IMR-90 (cell line): ENCODE results near the gene KRTAP10-1. TPM values are rescaled to one million over a fixed set of nuclear protein-coding genes. Genes with fewer than 3 reads are reported as not detected.

Source experiments
- ATAC-seq: fragments of 200-7000 bp; cut with Tn5 transposase; 2 replicates; pipeline ENCODE4 v1.9.1; 2020; ENCODE audit warnings: low read depth, mild to moderate bottlenecking, moderate library complexity
- BruUV-seq: library from RNA; stranded (reverse); fragments of 400-500 nt; replicated peaks from 2 replicates; lab custom pipeline; 2021; lab: Mats Ljungman, UMichigan
- CTCF ChIA-PET: fragments of 300-600 bp; formaldehyde crosslinking; extraction: SDS; loops from one replicate; lab custom pipeline; 2021; ENCODE audit warnings: antibody characterized with exemption; lab: Yijun Ruan, JAX
- POLR2A ChIA-PET: fragments of 300-600 bp; sonication (Branson Sonifier 250); formaldehyde crosslinking; loops from one replicate; lab custom pipeline; 2022; ENCODE audit warnings: antibody characterized with exemption; ENCODE audit not compliant: unreplicated experiment; lab: Charles Lee
- DNase-seq: peaks from one replicate; pipeline ENCODE4 v3.0.0; 2013
- H2AFZ ChIP-seq: replicated peaks from 2 replicates; pipeline ENCODE3; 2013; ENCODE audit warnings: low read length, mild to moderate bottlenecking; ENCODE audit not compliant: poor library complexity
- H2AK5ac ChIP-seq: 2 replicates; pipeline ENCODE4 v1.6.1; 2013; ENCODE audit warnings: low read depth, low read length, inconsistent platforms
- H2AK9ac ChIP-seq: replicated peaks from 2 replicates; pipeline ENCODE3; 2013; ENCODE audit warnings: mild to moderate bottlenecking, low read depth, low read length, moderate library complexity; ENCODE audit not compliant: poor library complexity
- H2BK120ac ChIP-seq: 2 replicates; pipeline ENCODE4 v1.6.1; 2013; ENCODE audit warnings: low read depth, low read length, inconsistent platforms
- H2BK15ac ChIP-seq: 3 replicates; pipeline ENCODE4 v1.6.1; 2013; ENCODE audit warnings: low read depth, low read length, inconsistent platforms
- H2BK20ac ChIP-seq: 2 replicates; pipeline ENCODE4 v1.6.1; 2013; ENCODE audit warnings: low read depth, mild to moderate bottlenecking, inconsistent platforms, low read length, moderate library complexity
- H2BK5ac ChIP-seq: 2 replicates; pipeline ENCODE4 v1.6.1; 2013; ENCODE audit warnings: mild to moderate bottlenecking, low read depth, low read length, inconsistent platforms; ENCODE audit not compliant: poor library complexity, severe bottlenecking
- H3K14ac ChIP-seq: replicated peaks from 2 replicates; pipeline ENCODE4 v1.6.1; 2013; ENCODE audit warnings: low read depth, low read length, inconsistent platforms
- H3K18ac ChIP-seq: 2 replicates; pipeline ENCODE4 v1.6.1; 2013; ENCODE audit warnings: low read depth, low read length, control low read depth
- H3K23ac ChIP-seq: 2 replicates; pipeline ENCODE4 v1.6.1; 2013; ENCODE audit warnings: low read depth, low read length, inconsistent platforms
- H3K27ac ChIP-seq: 2 replicates; pipeline ENCODE4 v1.5.1; 2013; ENCODE audit warnings: mild to moderate bottlenecking, control low read depth, low read length; ENCODE audit not compliant: insufficient read depth
- H3K27me3 ChIP-seq: 2 replicates; pipeline ENCODE4 v1.6.1; 2013; ENCODE audit warnings: low read length; ENCODE audit not compliant: control insufficient read depth, insufficient read depth
- H3K36me3 ChIP-seq: 2 replicates; pipeline ENCODE4 v1.6.1; 2013; ENCODE audit warnings: low read length, mixed read lengths; ENCODE audit not compliant: control insufficient read depth, insufficient read depth
- H3K4ac ChIP-seq: 2 replicates; pipeline ENCODE4 v1.6.1; 2013; ENCODE audit warnings: low read depth, low read length, inconsistent platforms
- H3K4me1 ChIP-seq: 2 replicates; pipeline ENCODE4 v1.6.1; 2013; ENCODE audit warnings: low read length, mixed read lengths; ENCODE audit not compliant: control insufficient read depth, insufficient read depth
- H3K4me2 ChIP-seq: 2 replicates; pipeline ENCODE4 v1.6.1; 2013; ENCODE audit warnings: low read depth, mild to moderate bottlenecking, control low read depth, low read length, moderate library complexity
- H3K4me3 ChIP-seq: 2 replicates; pipeline ENCODE4 v1.5.1; 2013; ENCODE audit warnings: low read depth, mild to moderate bottlenecking, control low read depth, low read length, moderate library complexity; ENCODE audit not compliant: insufficient read depth
- H3K56ac ChIP-seq: 2 replicates; pipeline ENCODE4 v1.6.1; 2013; ENCODE audit warnings: low read length, inconsistent platforms; ENCODE audit not compliant: insufficient read depth; ENCODE audit errors: extremely low read depth
- H3K79me1 ChIP-seq, 2 experiments: 2 replicates each; pipeline ENCODE4 v1.6.1; 2013; ENCODE audit warnings: low read length in 2 of 2, inconsistent platforms in 1 of 2, low read depth in 1 of 2
- H3K9ac ChIP-seq: 2 replicates; pipeline ENCODE4 v1.6.1; 2013; ENCODE audit warnings: low read depth, low read length, control low read depth
- H3K9me1 ChIP-seq: 2 replicates; pipeline ENCODE4 v1.6.1; 2013; ENCODE audit warnings: low read length, inconsistent platforms; ENCODE audit not compliant: insufficient read depth
- H3K9me3 ChIP-seq: 2 replicates; pipeline ENCODE4 v1.6.1; 2013; ENCODE audit warnings: low read length; ENCODE audit not compliant: control insufficient read depth, insufficient read depth
- H4K20me1 ChIP-seq: 2 replicates; pipeline ENCODE4 v1.6.1; 2013; ENCODE audit warnings: low read length, inconsistent platforms; ENCODE audit not compliant: insufficient read depth
- H4K5ac ChIP-seq: 2 replicates; pipeline ENCODE4 v1.6.1; 2013; ENCODE audit warnings: mild to moderate bottlenecking, low read depth, low read length, control low read depth
- H4K8ac ChIP-seq, 2 experiments: 2 replicates each; pipeline ENCODE4 v1.6.1; 2013; ENCODE audit warnings: low read depth in 2 of 2, low read length in 2 of 2, control low read depth in 1 of 2, inconsistent platforms in 1 of 2
- H4K91ac ChIP-seq: 2 replicates; pipeline ENCODE4 v1.6.1; 2013; ENCODE audit warnings: low read depth, low read length, inconsistent platforms; ENCODE audit not compliant: insufficient read depth
- BHLHE40 ChIP-seq: fragments of 150-350 bp; IDR thresholded peaks from 2 replicates; pipeline ENCODE4 v1.6.1; 2016; ENCODE audit warnings: mild to moderate bottlenecking, low read depth, low read length
- CEBPB ChIP-seq: IDR thresholded peaks from 2 replicates; pipeline ENCODE4 v1.6.1; 2012; ENCODE audit warnings: low read depth, low read length, improper control_type of control experiment
- CHD1 ChIP-seq: IDR thresholded peaks from 2 replicates; pipeline ENCODE4 v1.6.1; 2012; ENCODE audit warnings: low read depth, low read length, improper control_type of control experiment
- FOS ChIP-seq: fragments of 150-350 bp; IDR thresholded peaks from 2 replicates; pipeline ENCODE4 v1.6.1; 2016; ENCODE audit warnings: low read depth, low read length
- MAFK ChIP-seq: IDR thresholded peaks from 2 replicates; pipeline ENCODE4 v1.6.1; 2012; ENCODE audit warnings: low read depth, low read length, improper control_type of control experiment
- MAZ ChIP-seq: IDR thresholded peaks from 2 replicates; pipeline ENCODE4 v1.6.1; 2012; ENCODE audit warnings: low read depth, mild to moderate bottlenecking, low read length, improper control_type of control experiment, moderate library complexity, borderline replicate concordance
- MXI1 ChIP-seq: IDR thresholded peaks from 2 replicates; pipeline ENCODE4 v1.6.1; 2012; ENCODE audit warnings: low read depth, mild to moderate bottlenecking, low read length, moderate library complexity, borderline replicate concordance
- NFE2L2 ChIP-seq: fragments of 150-350 bp; IDR thresholded peaks from 2 replicates; pipeline ENCODE4 v1.6.1; 2016; ENCODE audit warnings: low read depth, mild to moderate bottlenecking, low read length
- POLR2A ChIP-seq: IDR thresholded peaks from 2 replicates; pipeline ENCODE4 v1.6.1; 2012; ENCODE audit warnings: mild to moderate bottlenecking, low read depth, low read length
- RAD21 ChIP-seq: IDR thresholded peaks from 2 replicates; pipeline ENCODE4 v1.6.1; 2012; ENCODE audit warnings: low read length, improper control_type of control experiment
- RCOR1 ChIP-seq: IDR thresholded peaks from 2 replicates; pipeline ENCODE4 v1.6.1; 2012; ENCODE audit warnings: mild to moderate bottlenecking, low read length, improper control_type of control experiment; ENCODE audit not compliant: insufficient replicate concordance
- RFX5 ChIP-seq: IDR thresholded peaks from 2 replicates; pipeline ENCODE4 v1.8.0; 2012; ENCODE audit warnings: low read depth, mild to moderate bottlenecking, low read length, moderate library complexity
- SMC3 ChIP-seq: fragments of 150-350 bp; IDR thresholded peaks from 2 replicates; pipeline ENCODE4 v1.6.1; 2016; ENCODE audit warnings: low read depth, mild to moderate bottlenecking, antibody characterized with exemption, low read length, moderate library complexity
- WGBS, 2 experiments: methylation state at CpG; one replicate each; pipeline versions ENCODE4 v1.1.5 to v1.1.7; 2013; ENCODE audit warnings: missing lambda C conversion rate in 2 of 2; ENCODE audit not compliant: insufficient read length in 1 of 2; ENCODE audit errors: extremely low coverage in 2 of 2; 5-methylcytosine and 5-hydroxymethylcytosine counted together
- dilution Hi-C: fragments of 300-500 bp; cut with HindIII; formaldehyde crosslinking; loops from one replicate; pipeline ENCODE4 v1.14.3; 2018; ENCODE audit warnings: low sequenced_read_pairs; ENCODE audit not compliant: unreplicated experiment
- in situ Hi-C: fragments of 300-500 bp; cut with MboI; formaldehyde crosslinking; loops from 3 replicates; pipeline ENCODE4 v1.14.3; 2019; ENCODE audit warnings: low sequenced_read_pairs, inconsistent platforms, mixed read lengths
- intact Hi-C: fragments of 100-400 bp; cut with micrococcal nuclease; formaldehyde crosslinking; loops from 2 replicates; pipeline ENCODE4 v1.10.0; 2022
- polyA plus RNA-seq, 3 experiments: library from polyadenylated mRNA; depleted of rRNA; stranded (reverse); fragments of >200 nt; gene quantifications; 2 replicates each; pipeline ENCODE4 v1.2.3, GENCODE V29; 2012; ENCODE audit warnings: low replicate concordance in 1 of 3
- total RNA-seq: library from RNA; depleted of rRNA; stranded (reverse); fragments of >200 nt; gene quantifications from 2 replicates; pipeline ENCODE4 v1.2.3, GENCODE V29; 2012
- TF ChIP-seq, protein P1 (sequence below): fragments of 150-350 bp; IDR thresholded peaks from 2 replicates; pipeline ENCODE4 v1.6.1; 2017; ENCODE audit warnings: mild to moderate bottlenecking, antibody characterized with exemption, low read length, low read depth
- TF ChIP-seq, protein P2 (sequence below): conservative IDR thresholded peaks from 2 replicates; pipeline ENCODE4 v1.5.1; 2012; ENCODE audit warnings: mild to moderate bottlenecking, low read depth, low read length, improper control_type of control experiment
- TF ChIP-seq, protein P3 (sequence below): fragments of 150-350 bp; IDR thresholded peaks from 2 replicates; pipeline ENCODE4 v1.6.1; 2016; ENCODE audit warnings: low read depth, mild to moderate bottlenecking, low read length, moderate library complexity, borderline replicate concordance

Gene KRTAP10-1
- total and polyA plus RNA-seq, 2 of the 4 experiments (the other 2 are of a cell fraction): not detected

DNA sequence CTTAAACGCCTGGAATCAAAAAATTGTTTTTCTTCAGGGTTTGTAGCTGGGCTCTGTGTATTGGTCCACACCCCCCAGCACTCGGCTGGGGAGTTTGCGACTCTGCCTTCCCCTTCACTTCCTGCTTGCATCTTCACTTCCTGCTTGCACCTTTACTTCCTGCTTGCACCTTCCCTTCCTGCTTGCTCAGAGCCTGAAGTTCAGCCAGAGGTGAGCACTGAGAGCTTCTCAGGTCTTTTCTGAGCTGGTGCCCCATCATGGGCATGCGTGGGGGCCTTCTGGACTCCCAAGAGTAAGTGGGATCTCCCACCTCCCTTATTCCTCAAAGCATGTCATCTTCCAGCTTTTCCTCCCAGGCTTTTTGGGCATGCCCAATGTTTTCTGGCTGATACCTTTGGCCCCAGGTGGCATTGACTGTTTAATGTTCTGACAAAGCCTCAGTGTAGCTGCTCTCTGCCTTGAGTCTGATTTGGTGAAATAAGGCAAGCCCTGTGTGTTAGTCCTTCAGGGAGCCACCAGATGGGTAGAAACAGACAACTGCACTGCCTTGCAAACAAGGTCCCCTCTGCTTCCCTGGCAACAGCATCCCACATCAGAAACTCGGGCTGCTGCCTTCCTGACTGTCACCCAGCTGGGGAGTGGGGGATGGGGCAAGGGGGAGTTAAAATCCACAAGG is 7.8 kb upstream of the KRTAP10-1 start:
- Histone ChIP-seq H3K4me2 (no peak overlapping the region), H3K9me1 (no peaks in the 10 kb centered on the region), H3K4me1 (no peaks in the 10 kb centered on the region), H4K20me1 (no peaks in the 10 kb centered on the region), H3K4me3 (no peak overlapping the region), H3K79me1 (no peaks in the 10 kb centered on the region), H3K18ac (no peak overlapping the region), H3K9ac (no peak overlapping the region), H4K8ac (no peak overlapping the region), H2AFZ (no peak overlapping the region), H3K14ac (no peak overlapping the region), H3K9me3 (peaks cover 2% of the 10 kb centered on the region), H3K27ac (no peak overlapping the region), H3K23ac (no peak overlapping the region), H2BK15ac (no peak overlapping the region), H2BK120ac (no peak overlapping the region), H3K27me3 (peaks cover 11% of the 10 kb centered on the region), H3K36me3 (no peaks in the 10 kb centered on the region), H2BK20ac (no peak overlapping the region), H4K91ac (no peak overlapping the region), H3K56ac (no peak overlapping the region), H2AK9ac (no peak overlapping the region), H2BK5ac (no peak overlapping the region), H2AK5ac (no peak overlapping the region), H4K5ac (no peak overlapping the region), H3K4ac (no peak overlapping the region)
- ATAC-seq (no peak), DNase-seq (no peak)
- ChIA-PET CTCF (interaction anchor here (0.6 kb wide), 1 partner anchor 47 kb away, joined by 5 read pairs; no protein-coding TSS in a partner anchor), POLR2A (no interaction called here)
- in situ Hi-C loops (no loop called here), intact Hi-C loops (no loop called here), dilution Hi-C loops (no loop called here)
- TF ChIP-seq MXI1 (no peak), SMC3 (no peak), BHLHE40 (no peak), NFE2L2 (no peak), POLR2A (no peak), MAFK (no peak), RFX5 (no peak), MAZ (no peak), RAD21 (no peak), CHD1 (no peak), RCOR1 (no peak), CEBPB (no peak), FOS (no peak)
- TF ChIP-seq, protein P1, sequence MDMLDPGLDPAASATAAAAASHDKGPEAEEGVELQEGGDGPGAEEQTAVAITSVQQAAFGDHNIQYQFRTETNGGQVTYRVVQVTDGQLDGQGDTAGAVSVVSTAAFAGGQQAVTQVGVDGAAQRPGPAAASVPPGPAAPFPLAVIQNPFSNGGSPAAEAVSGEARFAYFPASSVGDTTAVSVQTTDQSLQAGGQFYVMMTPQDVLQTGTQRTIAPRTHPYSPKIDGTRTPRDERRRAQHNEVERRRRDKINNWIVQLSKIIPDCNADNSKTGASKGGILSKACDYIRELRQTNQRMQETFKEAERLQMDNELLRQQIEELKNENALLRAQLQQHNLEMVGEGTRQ: no peak
- TF ChIP-seq, protein P2, sequence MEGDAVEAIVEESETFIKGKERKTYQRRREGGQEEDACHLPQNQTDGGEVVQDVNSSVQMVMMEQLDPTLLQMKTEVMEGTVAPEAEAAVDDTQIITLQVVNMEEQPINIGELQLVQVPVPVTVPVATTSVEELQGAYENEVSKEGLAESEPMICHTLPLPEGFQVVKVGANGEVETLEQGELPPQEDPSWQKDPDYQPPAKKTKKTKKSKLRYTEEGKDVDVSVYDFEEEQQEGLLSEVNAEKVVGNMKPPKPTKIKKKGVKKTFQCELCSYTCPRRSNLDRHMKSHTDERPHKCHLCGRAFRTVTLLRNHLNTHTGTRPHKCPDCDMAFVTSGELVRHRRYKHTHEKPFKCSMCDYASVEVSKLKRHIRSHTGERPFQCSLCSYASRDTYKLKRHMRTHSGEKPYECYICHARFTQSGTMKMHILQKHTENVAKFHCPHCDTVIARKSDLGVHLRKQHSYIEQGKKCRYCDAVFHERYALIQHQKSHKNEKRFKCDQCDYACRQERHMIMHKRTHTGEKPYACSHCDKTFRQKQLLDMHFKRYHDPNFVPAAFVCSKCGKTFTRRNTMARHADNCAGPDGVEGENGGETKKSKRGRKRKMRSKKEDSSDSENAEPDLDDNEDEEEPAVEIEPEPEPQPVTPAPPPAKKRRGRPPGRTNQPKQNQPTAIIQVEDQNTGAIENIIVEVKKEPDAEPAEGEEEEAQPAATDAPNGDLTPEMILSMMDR: no peak
- TF ChIP-seq, protein P3, sequence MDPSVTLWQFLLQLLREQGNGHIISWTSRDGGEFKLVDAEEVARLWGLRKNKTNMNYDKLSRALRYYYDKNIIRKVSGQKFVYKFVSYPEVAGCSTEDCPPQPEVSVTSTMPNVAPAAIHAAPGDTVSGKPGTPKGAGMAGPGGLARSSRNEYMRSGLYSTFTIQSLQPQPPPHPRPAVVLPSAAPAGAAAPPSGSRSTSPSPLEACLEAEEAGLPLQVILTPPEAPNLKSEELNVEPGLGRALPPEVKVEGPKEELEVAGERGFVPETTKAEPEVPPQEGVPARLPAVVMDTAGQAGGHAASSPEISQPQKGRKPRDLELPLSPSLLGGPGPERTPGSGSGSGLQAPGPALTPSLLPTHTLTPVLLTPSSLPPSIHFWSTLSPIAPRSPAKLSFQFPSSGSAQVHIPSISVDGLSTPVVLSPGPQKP: no peak
- WGBS, 2 experiments: 0% methylated on average over 1 of the region's 5 CpGs; no CpG with 5 or more reads in 1 of the 2 experiments
- no TSS peak for BruUV-seq
